H1 (cell line): ENCODE measurements around the gene ARGLU1. TPM values are rescaled to one million over a fixed set of nuclear protein-coding genes. Genes with fewer than 3 reads are reported as not detected.

Source experiments
- CTCF ChIA-PET: fragments of 300-600 bp; sonication (Branson Sonifier 250); formaldehyde crosslinking; loops from one replicate; lab custom pipeline; 2021; ENCODE audit not compliant: partially characterized antibody; lab: Charles Lee
- POLR2A ChIA-PET: fragments of 300-600 bp; sonication (Branson Sonifier 250); formaldehyde crosslinking; loops from one replicate; lab custom pipeline; 2021; ENCODE audit warnings: inconsistent platforms; ENCODE audit not compliant: partially characterized antibody; lab: Charles Lee
- DNase-seq, 2 experiments: peaks; one replicate each; pipeline versions ENCODE4 v3.0.0 to v3.0.0-alpha.2; 2010 to 2022; ENCODE audit warnings: low spot score in 2 of 2, low read depth in 1 of 2, mixed read lengths in 1 of 2
- FAIRE-seq: peaks from 2 replicates; lab custom pipeline; 2011; peaks lifted over from hg19 to GRCh38; lab: Jason Lieb, UNC
- H2AFZ ChIP-seq: 2 replicates; pipeline ENCODE4 v1.8.1; 2012; ENCODE audit warnings: low read length, inconsistent platforms
- H2AK5ac ChIP-seq: 2 replicates; pipeline ENCODE4 v1.6.1; 2013; ENCODE audit warnings: low read depth, low read length
- H2BK120ac ChIP-seq: replicated peaks from 2 replicates; pipeline ENCODE3; 2013; ENCODE audit warnings: low read depth, low read length, inconsistent platforms
- H2BK12ac ChIP-seq: 2 replicates; pipeline ENCODE4 v1.6.1; 2013; ENCODE audit warnings: low read depth, low read length
- H2BK15ac ChIP-seq: 2 replicates; pipeline ENCODE4 v1.6.1; 2013; ENCODE audit warnings: low read length
- H2BK20ac ChIP-seq: 2 replicates; pipeline ENCODE4 v1.6.1; 2013; ENCODE audit warnings: low read length
- H2BK5ac ChIP-seq: 2 replicates; pipeline ENCODE4 v1.6.1; 2013; ENCODE audit warnings: low read depth, low read length
- H3K14ac ChIP-seq: 2 replicates; pipeline ENCODE4 v1.6.1; 2013; ENCODE audit warnings: inconsistent platforms; ENCODE audit not compliant: insufficient read length
- H3K18ac ChIP-seq: 2 replicates; pipeline ENCODE4 v1.6.1; 2013; ENCODE audit warnings: low read length; ENCODE audit errors: extremely low read depth
- H3K23ac ChIP-seq: 2 replicates; pipeline ENCODE4 v1.6.1; 2013; ENCODE audit warnings: inconsistent platforms; ENCODE audit not compliant: insufficient read length
- H3K23me2 ChIP-seq: 2 replicates; pipeline ENCODE4 v1.6.1; 2013; ENCODE audit warnings: low read depth, low read length
- H3K27ac ChIP-seq: 2 replicates; pipeline ENCODE4 v1.6.1; 2011; ENCODE audit warnings: low read depth, low read length, inconsistent platforms
- H3K27me3 ChIP-seq, 4 experiments: replicated peaks in 1 of 4; 1 replicate in 1 of 4; 2 replicates in 3 of 4; pipeline versions ENCODE4 v1.6.1 to v1.8.1; 2011 to 2013; ENCODE audit warnings: low read length in 3 of 4, mild to moderate bottlenecking in 3 of 4, inconsistent platforms in 2 of 4, mixed read lengths in 2 of 4, moderate library complexity in 1 of 4; ENCODE audit not compliant: control insufficient read depth in 3 of 4, insufficient read depth in 3 of 4; ENCODE audit errors: extremely low read depth in 1 of 4
- H3K36me3 ChIP-seq, 4 experiments: 2 replicates each; pipeline versions ENCODE4 v1.6.1 to v1.8.1; 2011 to 2013; ENCODE audit warnings: mild to moderate bottlenecking in 4 of 4, low read length in 3 of 4, moderate library complexity in 2 of 4, control low read depth in 1 of 4, inconsistent platforms in 1 of 4; ENCODE audit not compliant: insufficient read depth in 4 of 4, control insufficient read depth in 2 of 4
- H3K4ac ChIP-seq: replicated peaks from 2 replicates; pipeline ENCODE3; 2013; ENCODE audit warnings: low read length, low read depth, mixed read lengths, inconsistent platforms; ENCODE audit not compliant: insufficient read length
- H3K4me1 ChIP-seq, 4 experiments: replicated peaks in 1 of 4; 1 replicate in 1 of 4; 2 replicates in 3 of 4; pipeline versions ENCODE4 v1.6.1 to v1.8.1; 2011 to 2013; ENCODE audit warnings: low read length in 3 of 4, inconsistent platforms in 2 of 4, mixed read lengths in 1 of 4; ENCODE audit not compliant: insufficient read depth in 4 of 4, control insufficient read depth in 3 of 4
- H3K4me2 ChIP-seq, 2 experiments: 2 replicates each; pipeline versions ENCODE4 v1.6.1 to v1.8.1; 2011 to 2013; ENCODE audit warnings: low read depth in 2 of 2, low read length in 2 of 2, control low read depth in 1 of 2, inconsistent platforms in 1 of 2, mild to moderate bottlenecking in 1 of 2; ENCODE audit not compliant: insufficient read depth in 1 of 2
- H3K4me3 ChIP-seq, 4 experiments: fragments of 200-600, 300-600 bp in 1 of 4; sonication (generic), shearing (Covaris generic), sonication (Bioruptor Twin) in 1 of 4; 2 replicates each; pipeline versions ENCODE4 v1.5.1 to v1.8.1; 2011 to 2016; ENCODE audit warnings: low read length in 4 of 4, low read depth in 3 of 4, control low read depth in 2 of 4, inconsistent platforms in 2 of 4, mild to moderate bottlenecking in 2 of 4, mixed read lengths in 1 of 4, moderate library complexity in 1 of 4; ENCODE audit not compliant: insufficient read depth in 2 of 4; ENCODE audit errors: extremely low read depth in 1 of 4
- H3K56ac ChIP-seq: replicated peaks from 2 replicates; pipeline ENCODE3; 2013; ENCODE audit warnings: low read depth, mild to moderate bottlenecking, mixed read lengths, low read length, inconsistent platforms; ENCODE audit not compliant: insufficient read length
- H3K79me1 ChIP-seq: 2 replicates; pipeline ENCODE4 v1.6.1; 2013; ENCODE audit warnings: low read depth, low read length, control low read depth
- H3K79me2 ChIP-seq, 2 experiments: 2 replicates each; pipeline versions ENCODE4 v1.6.1 to v1.8.1; 2012 to 2013; ENCODE audit warnings: low read length in 2 of 2, mild to moderate bottlenecking in 2 of 2, inconsistent platforms in 1 of 2; ENCODE audit not compliant: insufficient read depth in 2 of 2, control insufficient read depth in 1 of 2
- H3K9ac ChIP-seq, 4 experiments: replicated peaks in 1 of 4; 1 replicate in 1 of 4; 2 replicates in 3 of 4; pipeline versions ENCODE4 v1.6.1 to v1.8.1; 2011 to 2013; ENCODE audit warnings: low read depth in 3 of 4, low read length in 3 of 4, control low read depth in 2 of 4, mild to moderate bottlenecking in 2 of 4, moderate library complexity in 2 of 4, inconsistent platforms in 1 of 4; ENCODE audit errors: extremely low read depth in 1 of 4
- H3K9me3 ChIP-seq, 2 experiments: 2 replicates each; pipeline versions ENCODE4 v1.6.1 to v1.8.1; 2012 to 2013; ENCODE audit warnings: mild to moderate bottlenecking in 2 of 2, moderate library complexity in 2 of 2, control low read depth in 1 of 2, inconsistent platforms in 1 of 2, low read depth in 1 of 2, low read length in 1 of 2, mixed read lengths in 1 of 2; ENCODE audit not compliant: insufficient read depth in 2 of 2
- H4K20me1 ChIP-seq, 2 experiments: replicated peaks in 1 of 2; 2 replicates each; pipeline versions ENCODE3 to v1.8.1; 2011 to 2013; ENCODE audit warnings: inconsistent platforms in 2 of 2, low read length in 2 of 2, mild to moderate bottlenecking in 1 of 2; ENCODE audit not compliant: insufficient read depth in 2 of 2, control insufficient read depth in 1 of 2
- H4K5ac ChIP-seq: 2 replicates; pipeline ENCODE4 v1.6.1; 2013; ENCODE audit warnings: low read length, low read depth, mixed read lengths, inconsistent platforms; ENCODE audit not compliant: insufficient read length
- H4K8ac ChIP-seq: 2 replicates; pipeline ENCODE4 v1.8.0; 2013; ENCODE audit warnings: mild to moderate bottlenecking, moderate library complexity, low read length, inconsistent platforms; ENCODE audit not compliant: insufficient read depth; ENCODE audit errors: extremely low read depth
- H4K91ac ChIP-seq: replicated peaks from 2 replicates; pipeline ENCODE3; 2013; ENCODE audit warnings: low read length, mixed read lengths, inconsistent platforms; ENCODE audit not compliant: insufficient read length
- ASH2L ChIP-seq: fragments of 200-600, 300-600 bp; sonication (generic); IDR thresholded peaks from one replicate; pipeline ENCODE4 v1.7.1; 2017; ENCODE audit warnings: low read length
- TBP ChIP-seq: IDR thresholded peaks from 2 replicates; pipeline ENCODE4 v1.6.1; 2011; ENCODE audit warnings: low read depth, low read length, improper control_type of control experiment
- WGBS, 2 experiments: shearing (Covaris generic) in 1 of 2; methylation state at CpG; one replicate each; pipeline versions ENCODE4 v1.1.6 to v1.1.7; 2013 to 2015; ENCODE audit warnings: low lambda C conversion rate in 2 of 2, mixed read lengths in 2 of 2, inconsistent platforms in 1 of 2, low coverage in 1 of 2, missing lambda C conversion rate in 1 of 2; ENCODE audit not compliant: insufficient replicate concordance in 2 of 2, insufficient coverage in 1 of 2, insufficient read length in 1 of 2; ENCODE audit errors: extremely low coverage in 1 of 2, missing lambda C conversion rate in 1 of 2; 5-methylcytosine and 5-hydroxymethylcytosine counted together
- polyA plus RNA-seq, 7 experiments: library from polyadenylated mRNA; depleted of rRNA in 3 of 7; stranded (reverse) in 5 of 7; unstranded in 2 of 7; fragments of >200 nt in 5 of 7; fragments of 200-250 nt in 2 of 7; gene quantifications; 1 replicate in 5 of 7; 2 replicates in 1 of 7; 4 replicates in 1 of 7; pipeline versions ENCODE4 v1.2.1 to v1.2.3, GENCODE V29; 2011 to 2013; ENCODE audit warnings: missing spikeins in 2 of 7, mixed read lengths in 2 of 7
- total RNA-seq: library from RNA; stranded (reverse); fragmentation: NEBNext Ultra II Directional; extraction: Animal tissue kit (Norgen Biotek cat#: 25700); gene quantifications from 2 replicates; pipeline ENCODE4 v1.2.1, GENCODE V29; 2021

Gene ARGLU1
- total and polyA plus RNA-seq, 2 of the 8 experiments (the other 6 are each of a cell fraction or from before 2014, with no cell fraction given), result 47.8 to 84.9 TPM

- no peaks in the 10 kb centered on the region for H3K9me3 ChIP-seq
- no peaks in the 10 kb centered on the region for H3K23me2 ChIP-seq
- no peak overlapping the region for H3K56ac ChIP-seq
- H3K4me3 ChIP-seq, result no peak overlapping the region
- H2BK12ac ChIP-seq, result no peak overlapping the region
- ChIA-PET POLR2A (interaction anchor here (1.3 kb wide), 1 partner anchor 38 kb away, joined by 4 read pairs; no protein-coding TSS in a partner anchor), CTCF (interaction anchor here (0.7 to 1.4 kb wide), 6 partner anchors 11 to 954 kb away, joined by 3 to 4 read pairs (median 4); no protein-coding TSS in a partner anchor)
- DNase-seq, result no peak
- H2AK5ac ChIP-seq, result no peak overlapping the region
- FAIRE-seq, result no peak
- no peak overlapping the region for H3K23ac ChIP-seq
- H2BK120ac ChIP-seq, result no peak overlapping the region
- no peaks in the 10 kb centered on the region; a peak in 2 of 8 replicates for H3K36me3 ChIP-seq
- H3K4ac ChIP-seq, result no peak overlapping the region
- no peak overlapping the region for H3K9ac ChIP-seq
- H3K18ac ChIP-seq, result no peak overlapping the region
- H2BK5ac ChIP-seq, result no peak overlapping the region
- H2AFZ ChIP-seq, result no peak overlapping the region
- peaks cover 0 to 1% (median 0%) of the 10 kb centered on the region in 4 experiments; a peak in 1 of 7 replicates for H3K27me3 ChIP-seq
- H3K79me2 ChIP-seq, result peaks cover 3 to 12% of the 10 kb centered on the region in 2 experiments; a peak in 2 of 4 replicates
- H3K4me2 ChIP-seq, result no peak overlapping the region
- no peaks in the 10 kb centered on the region; the same call in 1 of the 2 replicates for H3K79me1 ChIP-seq
- 88% methylated on average over 9 of the region's 9 CpGs; no CpG with 5 or more reads in 1 of the 2 experiments for WGBS, 2 experiments
- no peak overlapping the region for H4K5ac ChIP-seq
- no peaks in the 10 kb centered on the region for H4K20me1 ChIP-seq
- H2BK15ac ChIP-seq, result no peak overlapping the region
- H3K27ac ChIP-seq, result no peak overlapping the region
- no peak overlapping the region for H4K8ac ChIP-seq
- H3K4me1 ChIP-seq, result peaks cover 0 to 3% (median 3%) of the 10 kb centered on the region in 4 experiments; a peak in 5 of 7 replicates
- TF ChIP-seq TBP (no peak), ASH2L (no peak)
- H3K14ac ChIP-seq, result no peak overlapping the region
- no peak overlapping the region for H2BK20ac ChIP-seq
- no peak overlapping the region for H4K91ac ChIP-seq
Observed at GRCh38 chr13:106503730-106504453, 64.0 kb downstream of the ARGLU1 start.
